GM13977 (cell line): ENCODE measurements around the gene MICAL1.
A peak's percentile ranks its signal among the peaks of the same experiment; 100 is the strongest.

Source experiments
- DNase-seq: peaks from one replicate; pipeline ENCODE4 v3.0.0; 2012; ENCODE audit warnings: low spot score
- CTCF ChIP-seq: IDR thresholded peaks from 2 replicates; pipeline ENCODE4 v1.5.1; 2012; ENCODE audit warnings: mild to moderate bottlenecking, control low read depth; ENCODE audit not compliant: insufficient read depth; ENCODE audit errors: extremely low read depth, missing control alignments
- in situ Hi-C: fragments of 300-500 bp; cut with MboI; formaldehyde crosslinking; loops from one replicate; pipeline ENCODE4 v1.12.0; 2022; ENCODE audit warnings: low sequenced_read_pairs, low pct_unique_long_range_greater_than_20kb, mixed read lengths, inconsistent platforms; ENCODE audit not compliant: unreplicated experiment

The MICAL1 gene

GRCh38 chr6:109455437-109456110 is at the start of gene MICAL1:
MICAL1 (minus strand) TSS chr6:109455772; CDS start chr6:109454196, 1,576 bp downstream.
- in situ Hi-C loops = no loop called here
- DNase-seq = peak; percentile 86
- TF ChIP-seq CTCF = peak; percentile 25

- no peak for DNase-seq
- in situ Hi-C loops = loop anchor here (25.0 kb wide), 1 partner anchor 184 kb away; the partner anchor contains the start of genes AK9 and FIG4
- no peak for TF ChIP-seq CTCF
These were observed 48.0 kb upstream of the MICAL1 start for GRCh38 chr6:109503327-109504224.

GRCh38 chr6:109498936-109499335 is 43.4 kb upstream of the MICAL1 start:
- TF ChIP-seq CTCF = no peak
- no peak for DNase-seq
- in situ Hi-C loops = no loop called here

GRCh38 chr6:109498052-109498451 is 42.5 kb upstream of the MICAL1 start:
- DNase-seq = no peak
- TF ChIP-seq CTCF = no peak
- in situ Hi-C loops = no loop called here

GRCh38 chr6:109496036-109496772 is 40.6 kb upstream of the MICAL1 start:
- in situ Hi-C loops = no loop called here
- no peak for TF ChIP-seq CTCF
- DNase-seq = no peak

GRCh38 chr6:109493865-109494264 is 38.3 kb upstream of the MICAL1 start:
- TF ChIP-seq CTCF = no peak
- DNase-seq = no peak
- in situ Hi-C loops = no loop called here
